Muscle of arm (tissue), 12 donors: ENCODE measurements around the gene PLEKHH3. TPM values are rescaled to one million over a fixed set of nuclear protein-coding genes. Genes with fewer than 3 reads are reported as not detected.
"Not testable (repeated sequence)": the region's sequence is repeated elsewhere in the genome, so short reads cannot be mapped to it uniquely, and the experiment has no call there.

Source experiments
- DNase-seq: peaks from one replicate; pipeline ENCODE4 v3.0.0-alpha.2; 2013
- polyA plus RNA-seq, 12 donors: library from polyadenylated mRNA; unstranded; fragments of 120-200 nt; gene quantifications; one replicate each; pipeline ENCODE4 v1.2.1, GENCODE V29; 2013; ENCODE audit not compliant: insufficient read length in 12 of 12

Gene PLEKHH3
- polyA plus RNA-seq, 12 donors = 21.0 to 70.2 (median 33.4) TPM; not detected in 1

GRCh38 chr17:42642336-42642735 lies 34.5 kb downstream of the PLEKHH3 start:
- DNase-seq = no peak

- DNase-seq = no peak
Observed at GRCh38 chr17:42640121-42640520, 36.7 kb downstream of the PLEKHH3 start.

- no peak for DNase-seq
Observed at GRCh38 chr17:42639525-42640113, 37.2 kb downstream of the PLEKHH3 start.

DNA sequence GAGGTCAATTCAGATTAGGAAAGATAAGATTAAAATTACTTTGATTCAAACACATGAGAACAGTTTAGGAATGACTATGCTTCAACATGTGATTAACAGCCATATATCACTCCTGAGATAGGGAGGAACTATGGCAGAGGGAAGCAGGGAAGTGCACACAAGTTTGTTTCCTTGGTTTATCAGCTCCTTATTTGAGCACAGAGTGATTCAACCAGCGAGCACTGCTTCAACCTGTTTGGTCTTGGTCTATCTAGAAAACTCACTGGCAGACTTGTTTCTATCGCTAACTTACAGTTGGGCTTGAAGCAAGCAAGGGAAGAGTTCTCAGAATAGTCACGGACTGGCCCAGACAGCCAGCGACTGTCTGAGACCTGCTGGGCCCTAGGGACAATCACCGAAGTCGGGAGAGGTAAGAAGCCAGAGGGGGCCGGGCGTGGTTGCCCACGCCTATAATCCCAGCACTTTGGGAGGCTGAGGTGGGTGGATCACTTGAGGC lies 43.8 kb downstream of the PLEKHH3 start:
- no peak for DNase-seq

GRCh38 chr17:42629411-42630009 lies 47.3 kb downstream of the PLEKHH3 start:
- DNase-seq = no peak

DNA sequence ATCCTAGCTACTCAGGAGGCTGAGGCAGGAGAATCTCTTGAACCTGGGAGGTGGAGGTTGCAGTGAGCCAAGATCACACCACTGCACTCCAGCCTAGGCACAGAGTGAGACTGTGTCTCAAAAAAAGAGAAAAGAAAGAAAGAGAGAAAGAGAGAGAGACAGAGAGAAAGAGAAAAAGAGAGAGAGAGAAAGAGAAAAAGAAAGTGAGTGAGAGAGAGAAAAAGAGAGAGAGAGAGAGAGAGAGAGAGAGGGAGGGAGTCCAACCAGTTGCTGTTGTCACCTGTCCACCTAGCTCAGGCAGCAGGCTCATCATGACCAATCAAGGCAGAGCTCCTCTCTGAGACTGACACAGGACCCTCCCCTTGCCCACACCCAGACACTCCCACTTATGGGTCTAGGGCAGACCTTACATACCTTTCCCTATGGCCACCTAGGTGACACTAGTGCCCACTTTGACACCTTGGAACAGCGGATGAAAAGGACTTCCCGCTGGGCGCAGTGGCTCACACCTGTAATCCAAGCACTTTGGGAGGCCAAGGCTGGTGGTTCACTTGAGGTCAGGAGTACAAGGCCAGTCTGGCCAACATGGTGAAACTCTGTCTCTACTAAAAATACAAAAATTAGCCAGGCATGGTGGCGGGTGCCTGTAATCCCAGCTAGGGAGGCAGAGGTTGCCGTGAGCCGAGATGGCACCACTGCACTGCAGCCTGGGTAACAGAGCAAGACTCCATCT lies 49.6 kb downstream of the PLEKHH3 start:
- not testable (repeated sequence) for DNase-seq

GRCh38 chr17:42623732-42624596 lies 52.8 kb downstream of the PLEKHH3 start:
- DNase-seq = no peak

GRCh38 chr17:42623271-42623670 lies 53.5 kb downstream of the PLEKHH3 start:
- no peak for DNase-seq

DNA sequence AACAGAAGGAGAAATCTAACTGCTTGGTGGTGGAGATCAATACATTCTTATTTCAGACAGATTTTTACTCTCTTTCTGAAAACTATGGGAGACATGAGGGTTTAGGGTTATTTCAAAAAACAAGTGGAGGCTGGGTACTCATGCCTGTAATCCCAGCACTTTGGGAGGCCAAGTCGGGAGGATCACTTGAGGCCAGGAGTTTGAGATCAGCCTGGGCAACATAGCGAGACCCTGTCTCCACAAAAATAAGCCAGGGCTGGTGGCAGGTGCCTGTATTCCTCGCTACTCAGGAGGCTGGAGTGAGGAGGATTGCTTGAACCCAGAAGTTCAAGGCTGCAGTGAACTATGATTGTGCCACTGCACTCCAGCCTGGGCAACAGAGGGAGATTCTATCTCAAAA lies 54.8 kb downstream of the PLEKHH3 start:
- not testable (repeated sequence) for DNase-seq

DNA sequence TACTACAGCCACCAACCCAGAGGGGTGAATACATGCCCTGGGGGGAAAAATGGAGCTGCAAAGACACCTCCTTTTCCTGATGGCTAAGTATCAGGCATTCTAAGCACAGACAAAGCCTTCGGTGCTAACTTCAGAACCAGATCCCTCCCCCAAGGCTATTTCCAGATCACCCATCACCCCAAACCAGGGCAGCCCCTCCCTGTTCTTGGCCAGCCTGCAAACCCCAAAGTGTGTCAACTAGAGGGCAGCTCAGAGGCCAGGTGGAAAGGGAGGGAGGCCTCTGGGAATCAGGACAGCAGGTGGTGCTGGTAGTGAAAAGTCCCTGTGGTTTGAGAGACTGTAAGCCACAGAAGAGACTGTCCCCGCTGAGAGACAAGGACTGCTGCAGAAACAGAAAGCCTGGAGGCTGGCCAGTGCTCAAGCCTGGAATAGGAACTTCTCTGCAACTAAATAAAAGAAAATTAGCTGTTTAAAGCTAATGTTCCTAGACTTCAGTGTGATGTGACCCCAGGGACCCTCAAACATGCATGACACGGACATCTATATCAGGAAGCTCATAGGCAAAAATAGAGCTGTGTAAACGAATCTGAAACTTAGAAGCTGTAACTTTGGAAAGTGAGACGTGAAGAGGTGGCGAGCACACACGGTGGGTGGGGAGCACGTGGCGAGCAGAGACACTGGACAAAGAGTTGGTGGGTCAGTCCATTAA lies 58.2 kb downstream of the PLEKHH3 start:
- peak; percentile 34 for DNase-seq

DNA sequence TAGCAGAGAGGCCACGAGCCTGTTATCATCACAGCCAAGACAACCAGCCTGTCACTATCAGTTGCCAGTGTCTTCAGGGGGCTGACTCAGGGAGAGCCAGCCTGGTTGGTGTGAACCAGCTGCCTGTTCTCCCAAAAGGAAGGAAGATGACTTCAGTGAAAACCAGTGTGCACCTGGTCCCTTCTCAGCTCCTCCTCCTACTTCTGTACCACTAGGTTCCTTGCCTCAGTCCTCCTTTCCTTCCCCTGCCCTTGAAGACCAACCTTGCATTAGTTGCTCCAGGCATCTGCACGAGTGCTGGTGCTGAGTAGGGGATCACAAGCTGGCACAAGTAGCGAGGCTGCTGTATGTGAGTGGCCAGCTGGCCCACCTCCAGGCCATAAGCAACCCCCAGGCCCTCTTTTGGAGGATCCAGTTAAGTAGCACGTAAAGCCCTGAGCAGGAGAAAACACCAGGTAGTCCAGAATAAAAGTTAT lies 58.8 kb downstream of the PLEKHH3 start:
- DNase-seq = no peak

Other genes starting within 250 kb of the PLEKHH3 start
- 10 to 100 TPM in 11 of 12 donors, not detected in 1; 17.3 to 85.3 (median 24.2) TPM for gene ATP6V0A1, start 218.1 kb downstream of the PLEKHH3 start, polyA plus RNA-seq
- 10 to 100 TPM in 11 of 12 donors, not detected in 1; 15.6 to 25.8 (median 17.9) TPM for gene NAGLU, start 140.8 kb downstream of the PLEKHH3 start, polyA plus RNA-seq
- gene HSD17B1, start 124.1 kb downstream of the PLEKHH3 start, polyA plus RNA-seq = 1 to 10 TPM in 11 of 12 donors, not detected in 1; 1.6 to 5.2 (median 2.3) TPM
- 10 to 100 TPM in 11 of 12 donors, not detected in 1; 22.0 to 55.4 (median 26.0) TPM for gene COASY, start 114.8 kb downstream of the PLEKHH3 start, polyA plus RNA-seq
- gene MLX, start 109.9 kb downstream of the PLEKHH3 start, polyA plus RNA-seq = 10 to 100 TPM in 11 of 12 donors, not detected in 1; 33.2 to 42.8 (median 37.5) TPM
- 10 to 100 TPM in 6 of 12 donors, 1 to 10 TPM in 4, not detected in 2; 8.1 to 19.7 (median 10.6) TPM for gene PSMC3IP, start 99.3 kb downstream of the PLEKHH3 start, polyA plus RNA-seq
- 10 to 100 TPM in 11 of 12 donors, not detected in 1; 26.3 to 40.9 (median 36.8) TPM for gene RETREG3, start 67.6 kb downstream of the PLEKHH3 start, polyA plus RNA-seq
- gene TUBG1, start 67.3 kb downstream of the PLEKHH3 start, polyA plus RNA-seq = 10 to 100 TPM in 11 of 12 donors, not detected in 1; 27.3 to 38.3 (median 33.6) TPM
- 10 to 100 TPM in 11 of 12 donors, not detected in 1; 10.1 to 27.6 (median 12.1) TPM for gene TUBG2, start 17.7 kb downstream of the PLEKHH3 start, polyA plus RNA-seq
- gene CCR10, start 4.8 kb upstream of the PLEKHH3 start, polyA plus RNA-seq = 1 to 10 TPM in 6 of 12 donors, under 1 TPM in 4, not detected in 2; 0.78 to 2.7 (median 1.2) TPM
- 10 to 100 TPM in 8 of 12 donors, 1 to 10 TPM in 3, not detected in 1; 8.3 to 22.3 (median 11.4) TPM for gene CNTNAP1, start 5.5 kb upstream of the PLEKHH3 start, polyA plus RNA-seq
- 10 to 100 TPM in 11 of 12 donors, not detected in 1; 15.0 to 33.7 (median 22.3) TPM for gene EZH1, start 68.0 kb upstream of the PLEKHH3 start, polyA plus RNA-seq
- gene RAMP2, start 84.2 kb upstream of the PLEKHH3 start, polyA plus RNA-seq = 100 to 1,000 TPM in 1 of 12 donors, 10 to 100 TPM in 10, not detected in 1; 60.4 to 120 (median 69.4) TPM
- gene VPS25, start 96.5 kb upstream of the PLEKHH3 start, polyA plus RNA-seq = 10 to 100 TPM in 11 of 12 donors, not detected in 1; 25.0 to 46.1 (median 30.6) TPM
- 1 to 10 TPM in 2 of 12 donors, under 1 TPM in 8, not detected in 2; 0.32 to 3.3 (median 0.67) TPM for gene WNK4, start 103.6 kb upstream of the PLEKHH3 start, polyA plus RNA-seq
- 10 to 100 TPM in 11 of 12 donors, not detected in 1; 45.3 to 64.9 (median 56.4) TPM for gene COA3, start 121.7 kb upstream of the PLEKHH3 start, polyA plus RNA-seq
- 1 to 10 TPM in 4 of 12 donors, under 1 TPM in 6, not detected in 2; 0.30 to 2.1 (median 0.92) TPM for gene CNTD1, start 121.9 kb upstream of the PLEKHH3 start, polyA plus RNA-seq
- gene BECN1, start 147.3 kb upstream of the PLEKHH3 start, polyA plus RNA-seq = 10 to 100 TPM in 11 of 12 donors, not detected in 1; 36.0 to 57.1 (median 49.2) TPM
- gene PSME3, start 156.4 kb upstream of the PLEKHH3 start, polyA plus RNA-seq = 10 to 100 TPM in 11 of 12 donors, not detected in 1; 47.2 to 71.8 (median 54.4) TPM
- gene AOC2, start 167.6 kb upstream of the PLEKHH3 start, polyA plus RNA-seq = 1 to 10 TPM in 3 of 12 donors, under 1 TPM in 7, not detected in 2; 0.51 to 1.1 (median 0.89) TPM
- gene AOC3, start 174.2 kb upstream of the PLEKHH3 start, polyA plus RNA-seq = 10 to 100 TPM in 11 of 12 donors, not detected in 1; 14.4 to 22.0 (median 17.4) TPM
- under 1 TPM in 3 of 12 donors, not detected in 9; 0.04 to 0.28 (median 0.16) TPM for gene G6PC1, start 223.8 kb upstream of the PLEKHH3 start, polyA plus RNA-seq